Activated T-cell treated with anti-CD3 and anti-CD28 coated beads for 24 hours (primary cell): ENCODE results near the gene HTRA3.
"Not testable (repeated sequence)": the region's sequence is repeated elsewhere in the genome, so short reads cannot be mapped to it uniquely, and the experiment has no call there.

Experiments
- DNase-seq: peaks from one replicate; pipeline ENCODE4 v3.0.0-alpha.2; 2020; ENCODE audit warnings: low read depth

Gene HTRA3

GRCh38 chr4:8325291-8325973, 55.9 kb downstream of the HTRA3 start:
- no peak for DNase-seq

GRCh38 chr4:8326206-8326605, 56.7 kb downstream of the HTRA3 start:
- no peak for DNase-seq

- DNase-seq = no peak
Observed at GRCh38 chr4:8328456-8328855, 58.9 kb downstream of the HTRA3 start.

- DNase-seq = no peak
Observed at GRCh38 chr4:8328866-8329559, 59.5 kb downstream of the HTRA3 start.

GRCh38 chr4:8329560-8329858, 60.0 kb downstream of the HTRA3 start:
- no peak for DNase-seq

GRCh38 chr4:8329859-8330761, 60.6 kb downstream of the HTRA3 start:
- DNase-seq = no peak

GRCh38 chr4:8330821-8331574, 61.4 kb downstream of the HTRA3 start:
- DNase-seq = no peak

GRCh38 chr4:8331575-8331955, 62.0 kb downstream of the HTRA3 start:
- no peak for DNase-seq

- no peak for DNase-seq
Observed at GRCh38 chr4:8332038-8332857, 62.7 kb downstream of the HTRA3 start.

GRCh38 chr4:8332891-8333331, 63.4 kb downstream of the HTRA3 start:
- no peak for DNase-seq

GRCh38 chr4:8333726-8334460, 64.3 kb downstream of the HTRA3 start:
- DNase-seq = no peak

- no peak for DNase-seq
Observed at GRCh38 chr4:8334786-8335460, 65.4 kb downstream of the HTRA3 start.

GRCh38 chr4:8335848-8336247, 66.3 kb downstream of the HTRA3 start:
- no peak for DNase-seq

- DNase-seq = no peak
Observed at GRCh38 chr4:8336412-8337075, 67.0 kb downstream of the HTRA3 start.

- no peak for DNase-seq
Observed at GRCh38 chr4:8338351-8338961, 68.9 kb downstream of the HTRA3 start.

- no peak for DNase-seq
Observed at GRCh38 chr4:8340781-8341241, 71.3 kb downstream of the HTRA3 start.

- not testable (repeated sequence) for DNase-seq
Observed at GRCh38 chr4:8341281-8341680, 71.7 kb downstream of the HTRA3 start.

- DNase-seq = no peak
Observed at GRCh38 chr4:8341691-8342090, 72.1 kb downstream of the HTRA3 start.
